HepG2 (cell line): ENCODE results near the gene P2RY2. TPM values are rescaled to one million over a fixed set of nuclear protein-coding genes. Genes with fewer than 3 reads are reported as not detected.

ENCODE experiments used
- CERS6 ChIP-seq: sonication (generic); formaldehyde crosslinking; IDR thresholded peaks from 2 replicates; pipeline ENCODE4 v1.5.0; 2020; ENCODE audit warnings: missing genetic modification reagents
- ELK4 ChIP-seq: sonication (generic); formaldehyde crosslinking; IDR thresholded peaks from 2 replicates; pipeline ENCODE4 v1.9.0; 2021; ENCODE audit warnings: missing genetic modification reagents, borderline replicate concordance
- HOXA9 ChIP-seq: sonication (generic); formaldehyde crosslinking; IDR thresholded peaks from 2 replicates; pipeline ENCODE4 v1.8.1; 2022; ENCODE audit warnings: missing genetic modification reagents, mild to moderate bottlenecking, moderate library complexity, borderline replicate concordance
- ISX ChIP-seq: sonication (generic); formaldehyde crosslinking; conservative IDR thresholded peaks from 2 replicates; pipeline ENCODE4 v1.5.0; 2020; ENCODE audit warnings: missing genetic modification reagents
- JDP2 ChIP-seq: sonication (generic); formaldehyde crosslinking; IDR thresholded peaks from 2 replicates; pipeline ENCODE4 v1.8.1; 2022; ENCODE audit warnings: missing genetic modification reagents, borderline replicate concordance
- KLF13 ChIP-seq: sonication (generic); formaldehyde crosslinking; IDR thresholded peaks from 2 replicates; pipeline ENCODE4 v1.4.0; 2020; ENCODE audit warnings: mild to moderate bottlenecking, missing genetic modification reagents
- LBX2 ChIP-seq: sonication (generic); formaldehyde crosslinking; IDR thresholded peaks from 2 replicates; pipeline ENCODE4 v1.5.0; 2020; ENCODE audit warnings: missing genetic modification reagents, mild to moderate bottlenecking, borderline replicate concordance
- NR2F1 ChIP-seq, 2 experiments: fragments of 450-650 bp in 1 of 2; formaldehyde crosslinking in 1 of 2; IDR thresholded peaks; 2 replicates each; pipeline versions ENCODE4 v1.5.0 to v1.6.1; 2016 to 2020; ENCODE audit warnings: mild to moderate bottlenecking in 1 of 2, missing compliant biosample characterization in 1 of 2, missing genetic modification reagents in 1 of 2, moderate library complexity in 1 of 2
- PAF1 ChIP-seq: IDR thresholded peaks from 2 replicates; pipeline ENCODE4 v1.6.1; 2016; ENCODE audit warnings: missing genetic modification reagents, missing compliant biosample characterization
- RBM39 ChIP-seq: fragments of 200-400 bp; formaldehyde crosslinking; IDR thresholded peaks from one replicate; pipeline ENCODE4 v1.6.1; 2018; ENCODE audit warnings: antibody characterized with exemption, mild to moderate bottlenecking, low read depth, low read length; ENCODE audit not compliant: poor library complexity, severe bottlenecking
- RNF2 ChIP-seq: fragments of 450-650 bp; conservative IDR thresholded peaks from 2 replicates; pipeline ENCODE4 v1.6.1; 2016; ENCODE audit warnings: low read depth
- SSRP1 ChIP-seq: IDR thresholded peaks from 2 replicates; pipeline ENCODE4 v1.6.1; 2016; ENCODE audit warnings: control low read depth
- TEAD3 ChIP-seq: optimal IDR thresholded peaks from 2 replicates; pipeline ENCODE3; 2016; ENCODE audit warnings: borderline replicate concordance
- ZIK1 ChIP-seq: sonication (generic); formaldehyde crosslinking; IDR thresholded peaks from 2 replicates; pipeline ENCODE4 v1.5.0; 2020; ENCODE audit warnings: mild to moderate bottlenecking, low read depth, missing genetic modification reagents, borderline replicate concordance
- ZNF326 ChIP-seq: sonication (generic); formaldehyde crosslinking; IDR thresholded peaks from 2 replicates; pipeline ENCODE4 v1.4.0; 2020; ENCODE audit warnings: missing genetic modification reagents, borderline replicate concordance
- ZNF354B ChIP-seq: sonication (generic); formaldehyde crosslinking; IDR thresholded peaks from 2 replicates; pipeline ENCODE4 v1.8.0; 2022; ENCODE audit warnings: mild to moderate bottlenecking, missing genetic modification reagents
- ZNF414 ChIP-seq: sonication (generic); formaldehyde crosslinking; IDR thresholded peaks from 2 replicates; pipeline ENCODE4 v1.5.0; 2020; ENCODE audit warnings: missing genetic modification reagents
- ZNF451 ChIP-seq: sonication (generic); formaldehyde crosslinking; IDR thresholded peaks from 2 replicates; pipeline ENCODE4 v1.5.0; 2020; ENCODE audit warnings: mild to moderate bottlenecking, missing genetic modification reagents
- ZNF513 ChIP-seq: sonication (generic); formaldehyde crosslinking; conservative IDR thresholded peaks from 2 replicates; pipeline ENCODE4 v1.5.0; 2020; ENCODE audit warnings: missing genetic modification reagents
- ZNF660 ChIP-seq: sonication (generic); formaldehyde crosslinking; IDR thresholded peaks from 2 replicates; pipeline ENCODE4 v1.5.1; 2020; ENCODE audit warnings: mild to moderate bottlenecking, low read depth, missing genetic modification reagents, borderline replicate concordance
- ZNF674 ChIP-seq: sonication (generic); formaldehyde crosslinking; IDR thresholded peaks from 2 replicates; pipeline ENCODE4 v1.5.0; 2020; ENCODE audit warnings: low read depth, mild to moderate bottlenecking, missing genetic modification reagents
- ZNF691 ChIP-seq: sonication (generic); formaldehyde crosslinking; IDR thresholded peaks from 2 replicates; pipeline ENCODE4 v1.4.0; 2020; ENCODE audit warnings: missing genetic modification reagents, low read depth, mild to moderate bottlenecking, borderline replicate concordance
- ZNF747 ChIP-seq: sonication (generic); formaldehyde crosslinking; IDR thresholded peaks from 2 replicates; pipeline ENCODE4 v1.8.1; 2023; ENCODE audit warnings: missing genetic modification reagents, mild to moderate bottlenecking, borderline replicate concordance
- ZNF772 ChIP-seq: sonication (generic); formaldehyde crosslinking; IDR thresholded peaks from 2 replicates; pipeline ENCODE4 v1.5.0; 2020; ENCODE audit warnings: mild to moderate bottlenecking, missing genetic modification reagents
- ZNF83 ChIP-seq: sonication (generic); formaldehyde crosslinking; IDR thresholded peaks from 2 replicates; pipeline ENCODE4 v1.4.0; 2020; ENCODE audit warnings: missing genetic modification reagents, mild to moderate bottlenecking, borderline replicate concordance
- polyA plus RNA-seq, 8 experiments: library from polyadenylated mRNA; depleted of rRNA in 3 of 8; stranded (reverse) in 7 of 8; unstranded in 1 of 8; fragments of >200 nt; fragmentation: Illumina TruSeq in 4 of 8; extraction: Trizol in 4 of 8; gene quantifications; 2 replicates each; pipeline versions ENCODE4 v1.2.1 to v1.2.3, GENCODE V29; 2011 to 2016; ENCODE audit warnings: low read depth in 4 of 8, missing spikeins in 1 of 8, mixed read lengths in 1 of 8; ENCODE audit not compliant: insufficient read depth in 1 of 8
- total RNA-seq, 5 experiments: library from RNA; depleted of rRNA; stranded (reverse); fragments of >200 nt; fragmentation: Illumina TruSeq; extraction: Trizol; gene quantifications; 2 replicates each; pipeline ENCODE4 v1.2.3, GENCODE V29; 2016; ENCODE audit warnings: low read depth in 1 of 5

Gene P2RY2
- total and polyA plus RNA-seq, 2 of the 13 experiments (the other 11 are each of a cell fraction or from before 2014, with no cell fraction given) = 0.95 to 3.1 TPM

GRCh38 chr11:73184953-73185671 lies 33.0 kb upstream of the P2RY2 start (continued):
- TF ChIP-seq TEAD3 (CRISPR knock-in tag) = peak; percentile 24
- no peak for TF ChIP-seq ISX (CRISPR knock-in tag)
- no peak for TF ChIP-seq ZNF414 (CRISPR knock-in tag)
- no peak for TF ChIP-seq ZNF674
- TF ChIP-seq ZNF513 (CRISPR knock-in tag) = no peak
- no peak for TF ChIP-seq HOXA9
- TF ChIP-seq ZNF354B (CRISPR knock-in tag) = no peak
- TF ChIP-seq ELK4 (CRISPR knock-in tag) = no peak
- no peak for TF ChIP-seq ZNF691
- no peak for TF ChIP-seq ZNF326
- no peak for TF ChIP-seq NR2F1 (CRISPR knock-in tag; IDR thresholded peaks at IDR 0.05)
- TF ChIP-seq SSRP1 = no peak
- no peak for TF ChIP-seq CERS6 (CRISPR knock-in tag)
- TF ChIP-seq RBM39 = peak; percentile 52
- TF ChIP-seq PAF1 = no peak
- TF ChIP-seq ZNF747 (CRISPR knock-in tag) = no peak
- TF ChIP-seq ZNF772 (CRISPR knock-in tag) = no peak
- no peak for TF ChIP-seq RNF2
- TF ChIP-seq JDP2 = no peak
- no peak for TF ChIP-seq ZNF83
- TF ChIP-seq LBX2 (CRISPR knock-in tag) = no peak
- TF ChIP-seq ZNF660 (CRISPR knock-in tag) = no peak
- TF ChIP-seq KLF13 (CRISPR knock-in tag) = no peak
- no peak for TF ChIP-seq ZNF451
- TF ChIP-seq ZIK1 = no peak
